Panc1 (cell line): ENCODE data around the gene PKD2.

Experiments used
- POLR2AphosphoS5 ChIP-seq: IDR thresholded peaks from 2 replicates; pipeline ENCODE4 v1.6.1; 2012; ENCODE audit warnings: mild to moderate bottlenecking, low read depth, low read length, moderate library complexity
- TF ChIP-seq, protein P1 (sequence below): fragments of 450-650 bp; IDR thresholded peaks from 2 replicates; pipeline ENCODE4 v1.5.1; 2017; ENCODE audit warnings: mild to moderate bottlenecking
- TF ChIP-seq, protein P2 (sequence below), 2 experiments: IDR thresholded peaks; 2 replicates each; pipeline ENCODE4 v1.6.1; 2011 to 2012; ENCODE audit warnings: low read depth in 2 of 2, control low read depth in 1 of 2, low read length in 1 of 2, mild to moderate bottlenecking in 1 of 2, moderate library complexity in 1 of 2; ENCODE audit not compliant: insufficient read depth in 1 of 2

DNA sequence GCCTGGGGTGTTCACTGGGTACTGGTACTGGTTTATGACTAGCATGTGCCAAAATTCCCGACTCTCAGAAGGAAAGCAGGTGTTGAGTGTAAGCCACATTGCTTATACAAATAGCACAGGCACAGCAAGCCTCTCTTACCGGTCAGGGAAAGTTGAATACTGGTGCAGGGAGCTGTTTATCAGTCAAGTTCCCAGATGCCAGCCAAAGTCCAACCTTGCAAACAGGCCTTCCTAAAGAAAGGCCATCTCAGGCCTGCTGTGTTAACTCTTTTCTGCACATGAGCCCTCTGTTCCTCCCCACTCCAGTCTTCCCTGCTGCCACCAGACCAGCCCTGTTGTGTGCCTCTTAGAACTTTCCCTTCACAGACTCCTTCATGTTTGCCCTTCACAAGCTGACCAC, 34.2 kb downstream of the PKD2 start:
- TF ChIP-seq POLR2AphosphoS5 = no peak
- TF ChIP-seq, protein P1, sequence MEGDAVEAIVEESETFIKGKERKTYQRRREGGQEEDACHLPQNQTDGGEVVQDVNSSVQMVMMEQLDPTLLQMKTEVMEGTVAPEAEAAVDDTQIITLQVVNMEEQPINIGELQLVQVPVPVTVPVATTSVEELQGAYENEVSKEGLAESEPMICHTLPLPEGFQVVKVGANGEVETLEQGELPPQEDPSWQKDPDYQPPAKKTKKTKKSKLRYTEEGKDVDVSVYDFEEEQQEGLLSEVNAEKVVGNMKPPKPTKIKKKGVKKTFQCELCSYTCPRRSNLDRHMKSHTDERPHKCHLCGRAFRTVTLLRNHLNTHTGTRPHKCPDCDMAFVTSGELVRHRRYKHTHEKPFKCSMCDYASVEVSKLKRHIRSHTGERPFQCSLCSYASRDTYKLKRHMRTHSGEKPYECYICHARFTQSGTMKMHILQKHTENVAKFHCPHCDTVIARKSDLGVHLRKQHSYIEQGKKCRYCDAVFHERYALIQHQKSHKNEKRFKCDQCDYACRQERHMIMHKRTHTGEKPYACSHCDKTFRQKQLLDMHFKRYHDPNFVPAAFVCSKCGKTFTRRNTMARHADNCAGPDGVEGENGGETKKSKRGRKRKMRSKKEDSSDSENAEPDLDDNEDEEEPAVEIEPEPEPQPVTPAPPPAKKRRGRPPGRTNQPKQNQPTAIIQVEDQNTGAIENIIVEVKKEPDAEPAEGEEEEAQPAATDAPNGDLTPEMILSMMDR = no peak
- TF ChIP-seq, protein P2, sequence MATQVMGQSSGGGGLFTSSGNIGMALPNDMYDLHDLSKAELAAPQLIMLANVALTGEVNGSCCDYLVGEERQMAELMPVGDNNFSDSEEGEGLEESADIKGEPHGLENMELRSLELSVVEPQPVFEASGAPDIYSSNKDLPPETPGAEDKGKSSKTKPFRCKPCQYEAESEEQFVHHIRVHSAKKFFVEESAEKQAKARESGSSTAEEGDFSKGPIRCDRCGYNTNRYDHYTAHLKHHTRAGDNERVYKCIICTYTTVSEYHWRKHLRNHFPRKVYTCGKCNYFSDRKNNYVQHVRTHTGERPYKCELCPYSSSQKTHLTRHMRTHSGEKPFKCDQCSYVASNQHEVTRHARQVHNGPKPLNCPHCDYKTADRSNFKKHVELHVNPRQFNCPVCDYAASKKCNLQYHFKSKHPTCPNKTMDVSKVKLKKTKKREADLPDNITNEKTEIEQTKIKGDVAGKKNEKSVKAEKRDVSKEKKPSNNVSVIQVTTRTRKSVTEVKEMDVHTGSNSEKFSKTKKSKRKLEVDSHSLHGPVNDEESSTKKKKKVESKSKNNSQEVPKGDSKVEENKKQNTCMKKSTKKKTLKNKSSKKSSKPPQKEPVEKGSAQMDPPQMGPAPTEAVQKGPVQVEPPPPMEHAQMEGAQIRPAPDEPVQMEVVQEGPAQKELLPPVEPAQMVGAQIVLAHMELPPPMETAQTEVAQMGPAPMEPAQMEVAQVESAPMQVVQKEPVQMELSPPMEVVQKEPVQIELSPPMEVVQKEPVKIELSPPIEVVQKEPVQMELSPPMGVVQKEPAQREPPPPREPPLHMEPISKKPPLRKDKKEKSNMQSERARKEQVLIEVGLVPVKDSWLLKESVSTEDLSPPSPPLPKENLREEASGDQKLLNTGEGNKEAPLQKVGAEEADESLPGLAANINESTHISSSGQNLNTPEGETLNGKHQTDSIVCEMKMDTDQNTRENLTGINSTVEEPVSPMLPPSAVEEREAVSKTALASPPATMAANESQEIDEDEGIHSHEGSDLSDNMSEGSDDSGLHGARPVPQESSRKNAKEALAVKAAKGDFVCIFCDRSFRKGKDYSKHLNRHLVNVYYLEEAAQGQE (IDR thresholded peaks at IDR 0.05; ENCODE audit: insufficient read depth in 1 of 2, low read depth in 2 of 2, low read length in 1 of 2) = no peak
